GM19043 (cell line): ENCODE data around the gene SELENBP1.
A peak's percentile ranks its signal among the peaks of the same experiment; 100 is the strongest.

Experiments used
- ATAC-seq: cut with Tn5 transposase; IDR thresholded peaks from one replicate; pipeline ENCODE4 v1.9.1; 2021; ENCODE audit warnings: low read depth; ENCODE audit not compliant: unreplicated experiment

Gene SELENBP1

DNA sequence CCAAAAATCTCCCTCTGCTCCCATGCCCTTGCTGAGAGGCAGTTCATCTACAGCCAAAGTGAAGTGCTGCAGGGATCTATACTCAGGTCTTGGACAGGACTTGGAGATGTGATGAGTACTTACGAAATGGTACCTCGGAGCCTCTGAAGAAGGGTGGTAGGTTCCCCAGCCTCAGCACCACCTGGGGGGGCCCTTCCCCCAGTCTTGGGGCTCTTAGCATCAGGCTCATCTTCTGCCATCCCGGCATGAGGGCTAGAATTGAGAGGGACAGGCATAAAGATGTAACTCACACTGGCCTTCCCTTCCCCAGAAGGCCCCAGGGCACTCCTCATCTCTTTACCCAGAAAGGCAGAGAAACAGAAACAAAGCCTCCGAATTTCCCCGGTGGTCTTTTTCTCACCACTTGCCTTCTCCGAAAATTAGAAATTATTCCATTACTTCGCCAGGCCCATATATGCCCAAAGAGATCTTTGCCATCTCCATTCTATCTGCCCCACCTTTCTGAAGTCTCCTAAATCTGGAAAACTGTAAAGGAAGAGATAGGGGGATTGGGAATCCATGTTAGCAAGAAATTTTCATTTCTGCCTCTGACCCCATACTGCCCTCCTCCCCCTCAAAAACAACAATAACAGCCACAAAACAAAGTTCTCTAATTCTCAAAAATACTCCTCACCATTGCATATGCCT lies 26.3 kb downstream of the SELENBP1 start:
- ATAC-seq, result no peak

- ATAC-seq, result no peak
These were observed 28.2 kb downstream of the SELENBP1 start for GRCh38 chr1:151344291-151344690.

- no peak for ATAC-seq
These were observed 28.9 kb downstream of the SELENBP1 start for GRCh38 chr1:151343587-151343986.

DNA sequence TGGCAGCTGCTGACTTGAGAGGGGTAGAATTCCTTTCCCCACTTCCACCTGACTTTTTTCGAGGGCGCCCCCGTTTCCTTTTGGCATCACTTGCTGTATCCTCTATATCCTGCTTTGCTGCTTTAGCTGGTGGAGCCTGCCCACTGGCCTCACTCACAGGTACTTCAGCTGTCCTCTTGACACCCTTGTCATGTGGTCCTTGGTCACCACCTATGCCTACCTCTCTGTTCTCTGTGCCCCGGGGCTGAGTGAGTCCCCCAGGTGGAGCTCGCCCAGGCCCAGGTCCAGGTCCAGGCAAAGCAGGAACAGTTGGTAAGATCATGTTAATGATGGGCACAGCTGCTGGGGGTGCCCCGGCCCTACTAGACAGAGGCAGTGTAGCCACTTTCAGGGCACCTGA lies 29.9 kb downstream of the SELENBP1 start:
- ATAC-seq, result no peak

GRCh38 chr1:151342021-151342420 lies 30.5 kb downstream of the SELENBP1 start:
- ATAC-seq, result no peak

GRCh38 chr1:151340870-151341754 lies 31.4 kb downstream of the SELENBP1 start:
- no peak for ATAC-seq

GRCh38 chr1:151336556-151336955 lies 35.9 kb downstream of the SELENBP1 start:
- no peak for ATAC-seq

- ATAC-seq, result no peak
These were observed 37.7 kb downstream of the SELENBP1 start for GRCh38 chr1:151334822-151335221.

GRCh38 chr1:151327903-151328674 lies 44.4 kb downstream of the SELENBP1 start:
- no peak for ATAC-seq

DNA sequence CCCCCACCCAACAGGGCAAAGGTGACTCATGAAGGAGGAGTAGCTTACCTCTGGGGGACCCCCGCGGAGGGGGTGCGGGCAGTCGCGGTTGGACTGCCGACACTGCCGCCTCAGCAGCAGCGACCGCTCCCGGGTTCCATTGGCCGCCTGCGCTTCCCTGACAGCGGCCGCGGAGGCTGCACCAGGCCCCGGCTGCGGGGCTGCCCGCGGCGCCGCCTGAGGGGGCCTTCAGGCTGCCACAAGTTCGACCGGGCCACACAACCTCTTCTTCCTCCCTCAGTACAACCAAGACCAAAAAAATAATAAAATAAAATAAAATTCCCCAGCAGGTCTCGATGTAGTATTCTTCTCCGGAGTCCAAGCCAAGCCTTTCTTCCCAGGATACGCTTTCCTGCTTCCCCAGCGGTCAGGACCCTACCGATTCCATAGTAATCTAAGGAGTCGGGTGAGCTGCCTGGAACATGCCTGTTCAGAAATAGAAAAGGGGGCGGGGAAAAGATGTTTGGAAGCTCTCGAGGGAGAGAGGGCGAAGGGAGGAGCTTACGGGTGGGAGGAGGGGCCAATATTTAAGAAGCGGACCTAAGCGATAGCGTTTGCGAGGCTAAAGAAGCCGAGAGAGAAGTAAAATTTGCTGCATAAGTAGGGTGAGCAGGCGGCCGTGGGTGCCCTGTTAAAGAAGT lies 45.1 kb downstream of the SELENBP1 start, which contains the start of gene PI4KB:
PI4KB (minus strand) TSS at position 194 of the 680 bp plus-strand sequence. CDS start 10,935 bp downstream, outside the sequence.
- ATAC-seq, result peak; percentile 81

DNA sequence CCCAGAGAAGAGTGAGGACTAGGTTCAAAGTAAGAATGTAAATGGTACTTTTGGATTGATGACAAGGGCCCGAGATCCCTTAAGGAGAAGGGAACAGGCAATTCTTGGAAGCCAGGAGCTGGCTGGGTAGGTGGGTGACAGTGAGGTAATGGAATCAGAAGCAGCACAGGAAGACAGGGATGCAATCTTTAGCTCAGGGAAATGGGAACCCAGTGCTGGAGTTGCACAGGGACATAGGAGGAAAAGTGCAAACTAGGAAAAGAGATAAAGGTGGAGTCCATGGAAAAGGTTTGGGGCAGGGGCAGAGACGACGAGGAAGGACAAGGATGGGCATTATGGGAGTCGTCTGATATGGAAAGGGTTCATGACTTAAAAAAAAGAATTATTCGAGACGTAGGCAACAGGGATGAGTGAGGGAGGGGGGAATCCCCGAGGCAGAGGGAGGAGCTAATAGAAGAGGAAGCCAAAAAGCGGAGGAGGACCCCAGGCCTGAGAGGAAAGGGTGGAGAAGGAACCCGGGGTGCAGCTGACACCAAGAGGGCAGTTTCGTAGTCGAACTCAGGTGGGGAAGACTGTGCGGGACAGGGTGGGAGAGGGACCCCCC lies 45.8 kb downstream of the SELENBP1 start:
- ATAC-seq, result peak; percentile 40

- no peak for ATAC-seq
These were observed 46.7 kb downstream of the SELENBP1 start for GRCh38 chr1:151325646-151326429.

GRCh38 chr1:151325231-151325630 lies 47.3 kb downstream of the SELENBP1 start:
- ATAC-seq, result no peak

- no peak for ATAC-seq
These were observed 48.0 kb downstream of the SELENBP1 start for GRCh38 chr1:151324390-151324930.

DNA sequence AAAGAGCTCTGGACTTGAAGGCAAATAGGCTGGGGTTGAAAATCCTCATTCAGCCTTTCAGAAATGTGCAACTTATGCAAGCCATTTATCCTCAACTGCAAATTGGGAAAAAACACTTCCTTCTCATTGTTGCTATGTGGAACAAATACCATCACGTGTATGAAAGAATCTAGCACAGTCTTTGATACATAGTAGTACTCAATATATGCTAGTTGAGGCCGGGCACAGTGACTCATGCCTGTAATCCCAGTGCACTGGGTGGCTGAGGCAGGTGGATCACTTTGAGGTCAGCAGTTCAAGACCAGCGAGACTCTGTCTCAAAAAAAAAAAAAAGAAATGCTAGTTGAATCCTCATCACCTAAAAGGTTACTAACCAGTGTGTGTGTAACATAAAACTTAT lies 53.5 kb downstream of the SELENBP1 start:
- no peak for ATAC-seq

- no peak for ATAC-seq
These were observed 56.8 kb downstream of the SELENBP1 start for GRCh38 chr1:151315565-151316235.
